A673 (cell line): ENCODE results near the gene MLPH.

Experiments used
- CTCF ChIP-seq: fragments of 300-800, 200-600 bp; sonication (generic); conservative IDR thresholded peaks from 2 replicates; pipeline ENCODE4 v1.5.1; 2017; ENCODE audit warnings: low read depth, mild to moderate bottlenecking, antibody characterized with exemption, low read length, moderate library complexity, mixed read lengths
- EZH2 ChIP-seq: fragments of 200-600 bp; sonication (generic); IDR thresholded peaks from 2 replicates; pipeline ENCODE4 v1.6.1; 2017; ENCODE audit warnings: borderline replicate concordance, low read depth, mild to moderate bottlenecking, mixed read lengths, antibody characterized with exemption, low read length; ENCODE audit not compliant: poor library complexity, severe bottlenecking

GRCh38 chr2:237530472-237531433 lies 43.7 kb downstream of the MLPH start:
- TF ChIP-seq CTCF (no peak), EZH2 (no peak)
